HTERT RPE-1 (cell line): ENCODE results near the gene GALNT10.

Experiments used
- in situ Hi-C: fragments of 300-500 bp; cut with MboI; formaldehyde crosslinking; loops from 4 replicates; pipeline ENCODE4 v1.14.3; 2020; ENCODE audit warnings: low sequenced_read_pairs

Gene GALNT10

GRCh38 chr5:154419236-154419635 is 228.7 kb downstream of the GALNT10 start:
- in situ Hi-C loops, result no loop called here

DNA sequence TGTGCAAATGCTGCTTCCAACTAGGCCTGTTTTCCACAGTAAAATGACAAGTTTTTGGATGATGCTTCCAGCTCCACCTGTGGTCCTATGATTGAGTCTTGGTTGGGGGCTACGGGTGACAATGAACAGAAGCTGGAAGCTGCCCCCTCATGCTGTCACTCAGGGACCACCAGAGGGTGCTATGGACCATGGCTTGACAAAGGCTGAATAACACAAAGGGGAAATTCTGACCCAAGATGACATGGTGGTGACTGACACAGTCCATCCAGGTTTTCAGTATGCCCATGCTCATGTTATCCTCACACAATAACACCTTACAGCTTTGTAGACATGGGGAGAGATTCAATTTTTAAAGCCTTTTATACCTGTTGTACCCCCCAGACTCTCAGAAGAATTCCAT is 231.3 kb downstream of the GALNT10 start:
- in situ Hi-C loops, result no loop called here

DNA sequence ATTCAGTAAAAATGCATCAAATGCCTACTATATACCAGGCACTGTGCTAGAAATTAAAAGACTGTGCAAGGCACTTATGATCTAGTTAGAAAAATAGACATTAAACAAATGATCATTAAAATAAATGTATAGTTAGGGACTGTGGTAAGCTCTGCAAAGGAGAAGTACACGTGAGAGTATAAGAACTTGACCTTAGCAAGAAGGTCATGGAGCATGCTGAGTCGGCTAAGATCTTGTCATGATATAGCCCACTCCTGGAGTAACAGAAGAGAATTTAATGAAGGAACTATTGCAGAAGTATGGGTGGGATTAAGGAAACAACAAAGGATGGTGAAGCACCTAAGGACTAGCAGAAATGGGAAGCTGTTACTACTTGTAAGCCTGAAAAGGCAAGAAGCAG is 231.8 kb downstream of the GALNT10 start:
- in situ Hi-C loops, result no loop called here

GRCh38 chr5:154428208-154428607 is 237.7 kb downstream of the GALNT10 start:
- in situ Hi-C loops, result no loop called here

- in situ Hi-C loops, result no loop called here
Measured at GRCh38 chr5:154429341-154429740, 238.8 kb downstream of the GALNT10 start.

DNA sequence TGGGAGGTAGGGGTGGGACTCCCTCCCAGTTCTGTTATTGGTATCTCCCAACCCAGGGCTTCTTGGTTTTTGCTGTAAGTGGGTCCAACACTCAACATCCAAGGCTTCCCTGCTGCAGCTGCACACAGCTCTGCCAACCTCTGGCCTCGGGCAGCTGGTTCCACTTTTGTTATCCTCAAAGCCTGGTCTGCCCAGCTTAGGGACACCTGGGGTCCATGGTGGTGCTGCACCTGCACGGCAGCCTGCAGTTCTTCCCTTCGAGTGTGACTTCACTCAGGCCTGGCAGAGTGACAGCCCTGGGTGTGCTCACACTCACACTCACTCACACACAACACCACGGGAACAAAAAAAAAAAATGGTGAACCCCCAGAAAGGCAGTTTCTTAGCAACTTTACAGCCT is 239.9 kb downstream of the GALNT10 start:
- in situ Hi-C loops, result no loop called here

GRCh38 chr5:154430961-154431630 is 240.6 kb downstream of the GALNT10 start:
- in situ Hi-C loops, result no loop called here

- in situ Hi-C loops, result no loop called here
Measured at GRCh38 chr5:154435226-154435625, 244.7 kb downstream of the GALNT10 start.

DNA sequence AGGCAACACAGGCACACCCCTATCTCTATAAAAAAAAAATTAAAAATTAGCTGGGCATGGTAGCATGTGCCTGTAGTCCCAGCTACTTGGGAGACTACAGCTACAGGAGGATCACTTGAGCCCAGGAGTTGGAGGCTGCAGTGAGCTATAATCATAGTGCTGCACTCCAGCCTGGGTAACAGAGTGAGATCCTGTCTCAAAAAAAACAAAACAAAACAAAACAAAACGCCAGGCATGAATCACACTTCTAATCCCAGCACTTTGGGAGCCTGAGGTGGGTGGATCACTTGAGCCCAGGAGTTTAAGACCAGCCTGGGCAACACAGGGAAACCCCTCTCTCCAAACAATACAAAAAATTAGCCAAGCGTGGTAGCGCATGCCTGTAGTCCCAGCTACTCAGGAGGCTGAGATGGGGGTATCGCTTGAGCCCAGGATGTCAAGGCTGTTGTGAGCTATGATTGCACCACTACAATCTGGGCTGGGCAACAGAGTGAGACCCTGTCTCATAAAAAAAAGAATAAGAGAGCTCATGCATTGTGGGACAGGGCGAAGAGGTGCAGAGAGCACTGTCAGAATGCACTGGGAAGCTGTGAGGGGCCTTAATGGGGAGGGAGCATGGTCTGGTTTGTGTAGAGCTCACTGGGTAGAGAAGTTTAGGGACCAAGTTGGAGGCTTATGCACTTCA is 246.9 kb downstream of the GALNT10 start:
- in situ Hi-C loops, result no loop called here

GRCh38 chr5:154440540-154440939 is 250.0 kb downstream of the GALNT10 start:
- in situ Hi-C loops, result no loop called here

DNA sequence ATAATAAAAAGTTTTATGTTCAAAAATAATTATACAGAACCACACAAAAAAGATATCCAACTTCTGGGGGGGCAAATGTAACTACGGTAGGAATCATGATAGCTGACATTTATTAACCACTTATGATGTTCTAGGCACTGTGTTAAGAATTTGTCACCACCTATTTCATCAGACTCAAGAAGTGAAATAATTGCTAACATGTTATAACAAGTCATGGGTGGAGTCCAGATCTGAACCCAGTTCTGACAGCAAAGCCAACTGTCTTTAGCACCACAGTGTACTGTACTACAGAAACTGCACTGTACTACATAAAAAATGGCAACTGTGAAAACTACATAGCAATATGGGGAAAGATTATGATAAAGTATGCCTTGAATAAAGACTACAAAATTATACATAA is 252.3 kb downstream of the GALNT10 start:
- in situ Hi-C loops, result no loop called here

DNA sequence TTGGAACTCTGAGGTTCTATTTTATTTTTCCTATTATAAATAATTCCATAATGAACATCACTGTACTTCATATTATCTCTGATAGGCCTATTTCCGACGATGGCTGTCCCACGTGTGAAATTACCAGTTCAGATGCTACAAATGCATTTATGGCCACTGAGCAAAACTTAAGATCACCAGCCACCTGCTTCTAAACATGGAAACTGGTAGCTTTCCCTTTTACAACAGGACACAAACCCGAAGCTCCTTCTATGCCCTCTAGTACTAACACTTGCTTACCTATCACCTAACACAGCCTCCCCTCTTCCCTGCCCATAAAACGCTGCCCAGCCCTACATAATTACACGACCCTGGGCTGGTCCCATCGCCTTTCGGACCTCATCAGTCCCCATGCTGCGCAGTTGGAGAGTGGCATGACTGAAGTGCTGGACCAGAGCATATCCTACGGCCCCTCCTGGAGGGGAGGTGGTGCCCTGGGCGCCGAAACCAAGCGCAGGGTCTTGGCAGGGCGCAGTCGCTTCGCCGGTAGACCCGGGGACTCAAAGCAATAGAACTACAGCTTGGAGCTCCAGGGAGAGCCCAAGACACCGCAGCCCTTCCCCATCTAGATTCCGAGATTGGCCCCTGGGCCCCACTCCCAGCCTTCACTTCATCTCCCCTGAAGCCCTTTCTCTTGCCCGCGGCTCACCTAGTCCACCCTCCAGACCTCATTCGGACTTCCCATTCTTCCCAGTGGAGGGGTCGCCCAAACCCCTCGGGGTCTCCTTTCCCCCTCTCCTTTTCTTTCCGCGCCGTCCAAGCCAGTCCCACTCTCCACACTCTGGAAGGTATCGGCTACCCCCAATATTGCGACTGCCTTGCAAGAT is 254.3 kb downstream of the GALNT10 start:
- in situ Hi-C loops, result no loop called here

DNA sequence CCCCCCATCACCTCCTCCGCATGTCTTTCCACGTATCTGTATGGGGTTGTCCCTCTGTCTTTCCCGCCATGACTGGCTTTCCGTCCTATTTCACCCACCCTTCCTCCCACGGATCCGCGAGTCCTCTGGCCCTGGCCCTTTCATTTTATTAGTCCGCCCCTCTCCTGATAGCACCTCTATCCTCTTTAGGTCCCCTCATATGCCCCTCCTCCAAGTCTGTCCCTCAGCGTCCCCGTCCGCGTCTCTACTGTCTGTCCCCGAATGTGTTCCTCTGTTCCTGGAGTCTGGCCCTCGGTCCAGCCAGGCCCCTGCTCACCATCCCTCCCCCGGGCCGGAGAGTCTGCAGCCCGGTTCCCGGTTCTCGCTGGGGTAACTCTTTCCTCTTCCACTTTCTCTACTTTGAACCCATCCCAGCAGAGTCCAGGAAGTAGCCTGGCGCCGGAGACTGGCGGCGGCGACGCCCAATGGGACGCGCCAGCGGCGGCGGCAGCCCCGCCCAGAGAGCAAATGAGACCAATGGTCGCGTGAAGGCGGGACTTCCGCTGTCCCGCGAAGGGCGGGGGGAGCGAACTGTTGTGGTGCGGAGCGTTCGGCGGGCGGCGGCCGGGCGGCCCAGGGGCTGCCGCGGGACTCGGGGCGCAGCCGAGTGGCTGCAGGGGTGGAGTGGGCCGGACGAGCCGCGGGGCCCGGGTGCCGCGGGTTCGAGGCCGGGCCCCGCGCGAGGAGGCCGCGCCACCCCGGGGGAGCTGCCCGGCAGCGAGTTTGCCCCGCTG is 255.1 kb downstream of the GALNT10 start, which contains the start of gene SAP30L:
Gene SAP30L (plus strand): TSS at position 576 of the 773 bp plus-strand sequence. CDS start 608 bp downstream, outside the sequence.
- in situ Hi-C loops, result no loop called here

GRCh38 chr5:154446195-154447088 is 255.9 kb downstream of the GALNT10 start:
- in situ Hi-C loops, result no loop called here

GRCh38 chr5:154447089-154447725 is 256.7 kb downstream of the GALNT10 start:
- in situ Hi-C loops, result no loop called here

- in situ Hi-C loops, result no loop called here
Measured at GRCh38 chr5:154449786-154450185, 259.3 kb downstream of the GALNT10 start.

GRCh38 chr5:154451957-154452356 is 261.4 kb downstream of the GALNT10 start:
- in situ Hi-C loops, result no loop called here

DNA sequence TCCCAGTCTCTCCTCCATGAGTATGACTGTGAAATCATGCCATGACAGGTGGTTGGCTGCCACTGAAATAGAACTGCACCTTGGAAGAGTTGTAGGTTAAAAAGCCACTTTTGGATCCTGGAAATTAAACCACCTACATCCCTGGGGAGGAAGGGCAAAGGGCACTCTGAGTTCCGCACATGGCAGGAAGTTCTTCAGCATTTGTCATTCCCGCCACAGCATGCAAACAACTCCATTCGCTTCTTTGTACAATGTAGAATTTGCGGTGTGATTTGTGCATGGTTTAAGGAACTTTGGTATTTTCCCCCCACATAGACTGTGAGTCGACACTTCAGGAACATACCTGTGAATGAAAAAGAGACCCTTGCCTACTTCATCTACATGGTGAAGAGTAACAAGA is 265.1 kb downstream of the GALNT10 start:
- in situ Hi-C loops, result no loop called here

- in situ Hi-C loops, result no loop called here
Measured at GRCh38 chr5:154456540-154456939, 266.0 kb downstream of the GALNT10 start.
